Dendritic cell treated with granulocyte-macrophage colony-stimulating factor and Interleukin-4, amounts not matched to agents 40 ng/mL and 50 ng/mL, for 4 days (primary cell): ENCODE data around the gene TMED4.
"Not testable (repeated sequence)": the region's sequence is repeated elsewhere in the genome, so short reads cannot be mapped to it uniquely, and the experiment has no call there.

Experiments used
- H3K27ac Mint-ChIP-seq: one replicate; pipeline ENCODE4 v1.8.0; 2022; ENCODE audit warnings: mild to moderate bottlenecking, mixed read lengths
- H3K27me3 Mint-ChIP-seq: one replicate; pipeline ENCODE4 v1.8.0; 2022; ENCODE audit warnings: mild to moderate bottlenecking, mixed read lengths
- H3K36me3 Mint-ChIP-seq: one replicate; pipeline ENCODE4 v1.8.0; 2022; ENCODE audit warnings: low read depth, mixed read lengths
- H3K4me1 Mint-ChIP-seq: one replicate; pipeline ENCODE4 v1.8.0; 2022; ENCODE audit warnings: low read depth, mixed read lengths
- H3K4me3 Mint-ChIP-seq: one replicate; pipeline ENCODE4 v1.8.0; 2022; ENCODE audit warnings: mild to moderate bottlenecking, moderate library complexity, mixed read lengths
- H3K9me3 Mint-ChIP-seq: one replicate; pipeline ENCODE4 v1.8.0; 2022; ENCODE audit warnings: mixed read lengths
- intact Hi-C: fragments of 100-400 bp; cut with micrococcal nuclease; formaldehyde crosslinking; loops from one replicate; pipeline ENCODE4 v1.15.0; 2022

The TMED4 gene

DNA sequence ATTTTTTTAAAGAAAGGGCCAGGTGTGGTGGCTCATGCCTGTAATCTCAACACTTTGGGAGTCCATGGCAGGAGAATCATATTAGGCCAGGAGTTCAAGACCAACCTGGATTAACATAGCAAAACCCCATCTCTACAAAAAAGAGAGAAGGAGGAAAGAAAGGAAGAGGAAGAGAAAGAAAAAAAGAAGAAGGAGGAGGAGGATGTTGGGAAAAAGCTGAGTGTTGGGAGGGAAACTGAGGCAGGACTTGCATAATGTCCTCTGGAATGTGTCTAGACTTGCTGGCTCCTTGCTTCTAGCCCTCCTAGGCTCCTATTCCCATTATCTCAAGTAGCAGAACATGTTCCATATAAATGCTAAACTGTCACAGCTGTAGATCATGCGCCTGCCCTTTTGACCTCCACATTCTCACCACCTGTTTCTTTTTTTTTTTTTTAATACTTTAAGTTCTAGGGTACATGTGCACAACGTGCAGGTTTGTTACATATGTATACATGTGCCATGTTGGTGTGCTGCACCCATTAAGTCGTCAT lies 29.5 kb downstream of the TMED4 start:
- H3K4me1 Mint-ChIP-seq, intact Hi-C loops, H3K4me3 Mint-ChIP-seq, H3K27ac Mint-ChIP-seq, H3K36me3 Mint-ChIP-seq, H3K9me3 Mint-ChIP-seq: not testable (repeated sequence)
- H3K27me3 Mint-ChIP-seq: peaks cover 24% of the 10 kb centered on the region

DNA sequence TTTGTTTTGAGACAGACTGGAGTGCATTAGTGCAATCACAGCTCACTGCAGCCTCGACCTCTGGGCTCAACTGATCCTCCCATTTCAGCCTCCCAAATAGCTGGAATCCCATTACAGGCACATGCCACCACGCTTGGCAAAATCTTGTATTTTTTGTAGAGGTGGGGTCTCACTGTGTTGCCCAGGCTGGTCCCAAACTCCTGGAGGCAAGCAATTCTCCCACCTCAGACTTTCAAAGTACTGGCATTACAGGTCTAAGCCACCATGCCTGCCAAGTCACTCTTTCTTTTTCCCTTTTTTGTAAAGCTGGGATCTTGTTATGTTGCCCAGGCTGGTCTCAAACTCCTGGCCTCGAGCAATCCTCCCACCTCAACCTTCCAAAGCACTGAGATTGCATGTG lies 32.6 kb downstream of the TMED4 start:
- intact Hi-C loops: no loop called here
- Mint-ChIP-seq H3K4me3 (no peak overlapping the region), H3K4me1 (no peaks in the 10 kb centered on the region), H3K27me3 (peaks cover 26% of the 10 kb centered on the region), H3K36me3 (no peaks in the 10 kb centered on the region), H3K27ac (no peak overlapping the region), H3K9me3 (no peaks in the 10 kb centered on the region)

DNA sequence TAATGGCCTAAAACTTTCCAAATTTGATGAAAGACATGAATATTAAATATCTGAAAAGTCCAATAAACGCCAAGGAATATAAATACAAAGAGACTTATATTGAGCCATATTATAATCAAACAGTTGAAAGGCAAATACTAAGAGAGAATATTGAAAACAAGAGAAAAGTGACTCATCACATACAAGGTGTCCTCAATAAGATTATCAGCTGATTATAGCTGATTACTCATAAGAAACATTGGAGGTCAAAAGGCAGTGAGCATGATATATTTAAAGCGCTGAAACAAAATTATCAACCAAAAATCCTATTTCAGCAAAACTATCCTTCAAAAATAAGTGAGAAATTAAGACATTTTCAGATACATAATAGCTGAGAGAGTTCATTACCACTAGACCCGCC lies 33.1 kb downstream of the TMED4 start:
- Mint-ChIP-seq H3K27ac (no peak overlapping the region), H3K36me3 (no peaks in the 10 kb centered on the region), H3K27me3 (peaks cover 24% of the 10 kb centered on the region), H3K4me3 (no peak overlapping the region), H3K9me3 (no peaks in the 10 kb centered on the region), H3K4me1 (no peaks in the 10 kb centered on the region)
- intact Hi-C loops: no loop called here

GRCh38 chr7:44547536-44548231 lies 34.3 kb downstream of the TMED4 start:
- no peaks in the 10 kb centered on the region for H3K36me3 Mint-ChIP-seq

GRCh38 chr7:44541876-44542610 lies 40.0 kb downstream of the TMED4 start:
- intact Hi-C loops: no loop called here
- Mint-ChIP-seq H3K4me1 (peaks cover 6% of the 10 kb centered on the region), H3K9me3 (no peaks in the 10 kb centered on the region)

More at GRCh38 chr7:44547536-44548231, 34.3 kb downstream of the TMED4 start:
- intact Hi-C loops: no loop called here
- Mint-ChIP-seq H3K27ac (peak overlapping the region; percentile 12), H3K4me3 (no peak overlapping the region), H3K27me3 (peaks cover 22% of the 10 kb centered on the region), H3K4me1 (peaks cover 6% of the 10 kb centered on the region), H3K9me3 (no peaks in the 10 kb centered on the region)

DNA sequence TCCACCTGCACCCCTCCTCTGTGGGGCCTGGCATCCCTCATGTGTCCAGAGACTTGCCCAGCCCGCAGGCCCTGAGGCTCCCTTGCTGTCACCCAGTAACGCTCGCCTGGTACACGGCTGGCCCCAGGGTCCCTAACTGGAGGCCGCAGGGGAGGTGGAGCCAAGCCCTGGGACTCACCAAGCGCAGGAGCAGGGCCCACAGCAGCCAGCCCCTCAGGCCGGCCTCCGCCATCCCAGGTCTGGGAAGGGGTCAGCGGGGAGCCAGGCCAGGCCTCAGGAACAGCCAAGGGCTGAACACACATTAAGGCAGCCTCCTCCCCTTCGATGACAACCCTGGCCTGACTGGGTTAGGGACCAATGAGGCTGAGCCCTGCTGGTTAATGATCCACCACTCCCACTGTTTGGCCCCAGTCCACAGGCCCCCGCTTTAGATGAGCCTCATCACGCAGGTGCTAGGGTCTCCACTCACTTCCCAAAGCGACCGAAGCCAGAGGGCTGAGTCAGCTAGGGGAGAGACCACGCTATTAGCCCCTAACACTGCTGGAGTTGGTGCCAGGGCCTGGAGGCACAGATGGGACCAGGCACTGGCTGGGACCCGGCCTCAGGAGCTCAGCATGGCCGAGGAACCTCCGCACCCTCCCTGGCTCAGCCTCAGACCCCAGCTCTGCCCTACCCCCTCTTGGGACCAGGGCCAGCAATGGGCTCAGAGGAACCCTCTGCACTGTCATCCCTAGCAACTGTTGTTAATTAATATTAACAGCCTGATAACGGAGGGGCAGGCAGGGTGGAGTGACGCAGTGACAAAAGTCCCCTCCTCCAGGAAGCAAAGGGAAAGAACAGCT lies 40.8 kb downstream of the TMED4 start, which contains the start of gene NPC1L1:
Gene NPC1L1 (minus strand): TSS at position 303 of the 842 bp plus-strand sequence. CDS start 71 bp downstream, at position 232.
- no peak within 1 kb of the TSS for H3K27ac Mint-ChIP-seq

More at GRCh38 chr7:44541876-44542610, 40.0 kb downstream of the TMED4 start:
- H3K4me3 Mint-ChIP-seq: no peak overlapping the region
- H3K27me3 Mint-ChIP-seq: peaks cover 2% of the 10 kb centered on the region
- no peak overlapping the region for H3K27ac Mint-ChIP-seq
- no peaks in the 10 kb centered on the region for H3K36me3 Mint-ChIP-seq

GRCh38 chr7:44540592-44541027 lies 41.4 kb downstream of the TMED4 start:
- Mint-ChIP-seq H3K4me1 (peaks cover 6% of the 10 kb centered on the region), H3K4me3 (no peak overlapping the region), H3K27me3 (no peaks in the 10 kb centered on the region), H3K27ac (no peak overlapping the region), H3K9me3 (no peaks in the 10 kb centered on the region), H3K36me3 (no peaks in the 10 kb centered on the region)
- intact Hi-C loops: no loop called here

More for the DNA sequence above, 40.8 kb downstream of the TMED4 start, which contains the start of gene NPC1L1:
- H3K36me3 Mint-ChIP-seq: no peaks in the 10 kb centered on the region
- H3K4me3 Mint-ChIP-seq: no peak within 1 kb of the TSS
- H3K4me1 Mint-ChIP-seq: peaks cover 6% of the 10 kb centered on the region
- no peaks in the 10 kb centered on the region for H3K27me3 Mint-ChIP-seq
- intact Hi-C loops: no loop called here
- no peaks in the 10 kb centered on the region for H3K9me3 Mint-ChIP-seq

DNA sequence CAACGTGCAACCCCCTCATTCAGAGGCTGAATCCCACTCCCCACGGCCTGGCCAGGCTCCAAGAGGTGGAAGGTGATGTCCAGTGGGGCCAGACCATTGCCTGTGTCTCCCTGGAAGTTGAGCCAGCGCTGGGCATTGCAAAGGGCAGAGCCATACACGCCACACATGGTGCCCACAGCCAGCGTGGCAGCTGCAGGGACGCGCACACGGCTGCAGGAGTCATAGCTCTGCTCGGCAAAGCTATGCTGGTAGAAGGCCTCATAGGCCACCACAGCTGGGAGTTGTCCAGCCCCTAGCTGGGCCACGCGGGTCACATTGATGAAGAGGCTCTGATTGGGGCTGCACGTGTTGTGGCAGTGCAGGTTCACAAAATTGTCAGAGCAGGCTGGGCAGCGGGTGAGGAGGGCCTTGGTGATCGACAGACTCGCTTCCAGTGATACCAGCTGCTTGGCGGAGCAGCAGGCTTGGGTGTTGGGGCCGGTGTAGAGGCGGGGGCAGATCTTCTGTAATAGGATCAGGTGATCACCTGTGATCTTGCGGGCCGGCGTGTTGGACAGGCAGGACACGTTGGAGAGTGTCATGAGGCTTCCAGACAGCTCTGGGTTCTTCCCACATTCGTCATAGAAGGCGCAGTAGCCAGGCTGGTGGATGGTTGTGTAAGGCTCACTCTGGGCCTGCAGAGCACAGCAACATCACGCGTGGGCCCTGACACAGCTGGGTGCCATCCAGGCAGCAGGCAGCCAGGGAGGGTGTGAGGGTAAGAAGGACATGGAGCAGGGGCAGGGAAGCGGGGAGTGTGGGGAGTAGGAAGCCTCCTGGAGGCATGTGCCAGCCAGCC lies 42.1 kb downstream of the TMED4 start:
- no peak overlapping the region for H3K27ac Mint-ChIP-seq
- H3K9me3 Mint-ChIP-seq: no peaks in the 10 kb centered on the region
- peaks cover 6% of the 10 kb centered on the region for H3K4me1 Mint-ChIP-seq

DNA sequence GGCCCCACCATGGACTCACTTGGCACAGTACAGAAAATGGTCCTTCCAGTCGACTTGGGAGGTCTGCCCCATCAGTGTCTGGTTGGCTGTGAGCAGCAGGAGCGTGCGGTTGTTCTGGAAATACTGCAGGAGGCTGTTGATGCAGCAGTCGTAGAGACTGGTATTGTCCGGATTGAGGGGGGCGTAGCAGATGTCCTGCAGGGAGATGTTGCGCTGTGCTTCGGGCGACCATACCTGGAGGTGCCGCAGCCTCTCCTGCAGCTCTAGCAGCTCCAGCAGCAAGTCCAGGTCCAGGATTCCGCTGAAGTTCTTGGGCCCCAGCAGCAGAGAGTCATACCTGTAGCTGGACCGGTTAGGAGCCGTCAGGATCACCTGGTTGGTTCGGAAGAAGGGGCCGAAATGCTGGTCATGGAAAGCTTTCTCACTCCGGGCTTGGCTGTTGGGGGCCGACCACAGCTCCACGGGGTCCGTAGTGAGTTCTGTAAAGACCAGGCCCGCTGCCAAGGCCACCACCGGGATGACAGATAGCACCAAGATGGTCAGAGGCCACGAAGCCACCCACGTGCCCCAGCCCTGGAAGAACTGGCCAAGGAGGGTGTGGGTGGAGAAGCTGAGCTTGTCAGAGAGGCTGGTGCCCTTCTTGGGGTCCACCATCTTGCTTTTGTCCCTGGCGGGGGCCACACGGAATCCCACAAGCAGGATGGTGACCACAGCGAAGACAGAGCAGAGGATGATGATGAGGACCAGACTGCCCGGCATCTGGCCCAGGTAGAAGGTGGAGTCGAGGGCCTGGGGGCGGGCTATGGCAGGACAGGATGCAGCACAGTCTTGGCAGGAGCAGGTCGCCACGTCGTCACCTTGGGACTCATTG lies 43.0 kb downstream of the TMED4 start:
- Mint-ChIP-seq H3K27me3 (no peaks in the 10 kb centered on the region), H3K4me3 (no peak overlapping the region)

More for the DNA sequence above, 42.1 kb downstream of the TMED4 start:
- intact Hi-C loops: no loop called here
- Mint-ChIP-seq H3K36me3 (no peaks in the 10 kb centered on the region), H3K27me3 (no peaks in the 10 kb centered on the region), H3K4me3 (no peak overlapping the region)

DNA sequence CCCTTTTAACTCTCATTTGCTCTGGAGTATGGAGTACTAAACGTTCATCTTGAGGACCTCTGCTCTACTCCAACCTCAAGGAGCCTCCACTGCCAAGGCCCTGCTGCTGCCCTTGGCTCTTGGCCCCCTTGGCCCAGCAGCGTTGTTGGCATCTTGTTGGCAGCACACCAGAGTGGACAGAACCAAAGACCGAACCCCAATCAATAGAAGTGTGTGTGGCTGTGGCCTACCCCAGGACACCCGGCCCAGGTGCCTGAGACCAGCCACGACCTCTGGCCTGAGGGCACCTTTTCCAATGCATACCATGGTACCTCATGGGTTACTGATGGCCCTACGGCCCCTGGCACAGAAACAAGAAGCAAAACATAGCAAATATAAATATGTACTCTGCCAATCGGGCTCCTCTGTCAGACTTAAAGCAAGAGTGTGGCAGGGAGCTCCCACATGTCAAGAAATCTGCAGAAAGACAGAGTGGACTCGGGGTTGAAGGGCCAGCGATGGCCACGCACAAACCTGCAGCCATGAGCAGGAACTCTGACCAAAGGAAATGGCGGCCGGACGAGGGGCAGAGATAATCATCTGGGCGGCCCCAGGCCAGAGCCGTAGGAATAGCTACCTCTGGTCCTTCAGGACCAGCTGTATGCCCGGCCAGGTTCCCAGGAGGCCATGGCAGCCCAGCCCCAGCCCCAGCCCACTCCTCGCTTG lies 43.8 kb downstream of the TMED4 start:
- Mint-ChIP-seq H3K4me3 (no peak overlapping the region), H3K36me3 (no peaks in the 10 kb centered on the region), H3K27ac (no peak overlapping the region), H3K9me3 (no peaks in the 10 kb centered on the region), H3K4me1 (peaks cover 5% of the 10 kb centered on the region), H3K27me3 (no peaks in the 10 kb centered on the region)
- intact Hi-C loops: no loop called here

More for the DNA sequence above, 43.0 kb downstream of the TMED4 start:
- intact Hi-C loops: no loop called here
- H3K36me3 Mint-ChIP-seq: no peaks in the 10 kb centered on the region
- peaks cover 6% of the 10 kb centered on the region for H3K4me1 Mint-ChIP-seq
- no peaks in the 10 kb centered on the region for H3K9me3 Mint-ChIP-seq
- H3K27ac Mint-ChIP-seq: no peak overlapping the region

DNA sequence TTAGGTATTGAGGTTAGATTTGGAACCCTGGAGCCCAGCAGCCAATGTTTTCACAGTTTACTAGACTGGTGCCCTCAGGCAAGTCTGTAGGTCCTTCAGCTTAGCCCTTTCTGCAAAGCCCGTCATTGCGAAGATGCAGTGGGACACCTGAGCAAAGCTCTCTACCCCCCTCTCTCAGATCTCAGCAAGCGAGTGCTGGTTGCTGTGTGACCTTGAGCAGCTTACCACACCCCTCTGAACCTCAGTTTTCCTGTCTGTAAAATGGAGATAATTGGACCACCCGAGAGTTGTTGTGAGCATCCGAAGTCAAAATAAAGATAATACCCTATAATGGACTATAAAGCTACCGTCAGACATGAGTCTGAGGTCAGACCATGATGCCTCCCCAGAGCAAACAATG lies 44.6 kb downstream of the TMED4 start:
- Mint-ChIP-seq H3K27me3 (no peaks in the 10 kb centered on the region), H3K4me1 (no peaks in the 10 kb centered on the region), H3K36me3 (no peaks in the 10 kb centered on the region), H3K4me3 (no peak overlapping the region), H3K27ac (no peak overlapping the region), H3K9me3 (no peaks in the 10 kb centered on the region)
- intact Hi-C loops: no loop called here

- Mint-ChIP-seq H3K27ac (no peak overlapping the region), H3K36me3 (no peaks in the 10 kb centered on the region), H3K9me3 (no peaks in the 10 kb centered on the region), H3K27me3 (no peaks in the 10 kb centered on the region), H3K4me1 (no peaks in the 10 kb centered on the region), H3K4me3 (no peak overlapping the region)
- intact Hi-C loops: no loop called here
These were observed 45.9 kb downstream of the TMED4 start for GRCh38 chr7:44536090-44536489.
